Ammon's horn (tissue), 1 donor: ENCODE data around the gene SKA2.
"Not testable (repeated sequence)": the region's sequence is repeated elsewhere in the genome, so short reads cannot be mapped to it uniquely, and the experiment has no call there.

Source experiments
- DNase-seq: peaks from one replicate; pipeline ENCODE4 v3.0.0-alpha.2; 2016; ENCODE audit warnings: low spot score

SKA2 gene

DNA sequence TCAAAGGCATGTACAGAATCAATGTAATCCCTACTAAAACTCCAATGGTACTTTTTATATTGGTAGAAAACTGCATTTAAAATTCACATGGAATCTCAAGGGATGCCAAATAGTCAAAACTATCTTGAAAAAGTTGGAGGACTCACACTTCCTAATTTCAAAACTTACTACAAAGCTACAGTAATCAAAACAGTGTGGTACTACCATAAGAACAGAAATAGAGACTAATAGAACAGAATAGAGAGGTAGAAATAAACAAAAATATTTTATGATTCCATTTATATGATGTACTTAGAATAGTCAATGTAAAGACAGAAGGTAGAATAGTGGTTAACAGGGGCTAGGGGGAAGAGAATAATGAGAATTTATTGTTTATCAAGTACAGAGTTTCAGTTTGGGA, 57.1 kb downstream of the SKA2 start:
- no peak for DNase-seq

DNA sequence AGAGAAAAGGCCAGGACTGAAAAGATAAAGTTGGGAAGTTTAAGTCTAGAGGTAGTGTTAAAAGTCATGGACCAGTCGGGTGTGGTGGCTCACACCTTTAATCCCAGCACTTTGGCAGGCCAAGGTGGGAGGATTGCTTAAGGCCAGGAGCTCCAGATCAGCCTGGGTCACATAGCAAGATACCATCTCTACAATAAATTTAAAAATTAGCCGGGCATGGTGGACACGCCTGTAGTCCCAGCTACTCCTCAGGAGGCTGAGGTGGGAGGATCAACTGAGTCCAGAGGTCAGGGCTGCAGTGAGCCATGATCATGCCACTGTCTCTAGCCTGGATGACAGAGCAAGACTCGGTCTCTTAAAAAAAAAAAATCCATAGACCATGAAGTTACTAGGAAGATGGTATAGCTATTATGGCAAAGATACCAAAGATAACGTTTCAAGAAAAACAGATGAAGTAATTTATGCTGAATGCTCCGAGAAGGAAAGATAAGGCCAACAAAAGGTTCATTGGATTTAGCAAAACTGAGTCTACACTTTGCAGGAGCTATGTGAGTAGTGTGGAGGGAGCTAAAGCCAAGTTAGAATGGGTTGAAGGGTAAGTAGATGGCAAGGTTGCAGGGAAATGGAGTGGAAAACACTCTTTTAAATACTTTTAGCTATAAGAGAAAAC, 60.0 kb downstream of the SKA2 start:
- DNase-seq, result no peak

DNA sequence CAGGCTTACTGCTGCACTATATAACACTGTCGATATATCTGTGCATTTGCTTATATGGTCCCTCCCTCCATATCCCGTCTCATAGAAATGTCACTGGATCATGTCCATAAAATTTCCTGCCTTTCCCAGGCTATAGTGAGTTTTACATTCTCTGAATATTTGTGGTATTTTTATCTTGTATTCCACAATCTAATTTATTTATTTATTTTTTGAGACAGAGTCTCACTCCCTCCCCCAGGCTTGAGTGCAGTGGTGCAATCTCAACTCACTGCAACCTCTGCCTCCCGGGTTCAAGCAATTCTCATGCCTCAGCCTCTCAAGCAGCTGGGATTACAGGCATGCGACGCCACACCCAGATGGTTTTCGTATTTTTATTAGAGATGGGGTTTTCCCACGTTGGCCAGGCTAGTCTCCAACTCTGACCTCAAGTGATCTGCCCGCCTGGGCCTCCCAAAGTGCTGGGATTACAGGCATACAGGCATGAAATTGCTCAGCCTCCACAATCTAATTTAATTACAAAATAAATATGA, 61.2 kb downstream of the SKA2 start:
- DNase-seq, result no peak

DNA sequence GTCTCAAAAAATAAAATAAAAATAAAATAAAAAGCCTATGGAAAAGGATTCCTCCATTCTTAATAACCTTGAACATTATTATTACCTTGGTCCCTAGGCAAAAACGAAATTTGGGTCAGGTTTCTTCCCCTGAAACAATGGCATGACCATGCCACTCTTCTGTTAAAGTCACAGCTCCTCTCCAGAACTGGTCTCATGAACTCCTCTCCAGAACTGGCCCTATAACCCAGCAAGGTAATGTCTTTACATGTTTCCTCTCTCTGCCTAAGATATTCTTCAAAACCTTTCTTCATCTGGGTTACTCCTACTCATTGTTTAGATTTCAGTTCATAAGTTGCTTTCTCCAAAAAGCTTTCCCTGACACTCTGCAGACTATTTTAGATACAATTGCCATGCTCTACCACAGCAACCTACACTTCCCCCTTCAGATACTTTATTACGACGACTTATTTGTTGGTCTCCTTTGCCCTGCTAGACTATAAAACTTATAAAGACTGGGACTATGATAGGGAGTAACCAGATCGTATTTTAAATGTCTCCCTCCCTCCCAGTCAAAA, 61.8 kb downstream of the SKA2 start:
- DNase-seq, result no peak

DNA sequence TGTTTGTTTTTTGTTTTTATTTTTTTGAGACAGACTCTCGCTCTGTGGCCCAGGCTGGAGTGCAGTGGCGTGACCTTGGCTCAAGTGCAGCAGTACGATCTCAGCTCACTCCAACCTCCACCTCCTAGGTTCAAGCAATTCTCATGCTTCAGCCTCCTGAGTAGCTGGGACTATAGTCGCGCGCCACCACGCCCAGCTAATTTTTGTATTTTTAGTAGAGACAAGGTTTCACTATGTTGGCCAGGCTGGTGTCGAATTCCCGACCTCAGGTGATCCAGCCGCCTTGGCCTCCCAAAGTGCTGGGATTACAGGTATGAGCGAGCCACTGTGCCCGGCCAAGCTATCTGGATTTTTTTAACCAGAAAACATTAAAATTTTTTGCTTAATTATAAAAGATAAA, 64.4 kb downstream of the SKA2 start:
- DNase-seq, result not testable (repeated sequence)

DNA sequence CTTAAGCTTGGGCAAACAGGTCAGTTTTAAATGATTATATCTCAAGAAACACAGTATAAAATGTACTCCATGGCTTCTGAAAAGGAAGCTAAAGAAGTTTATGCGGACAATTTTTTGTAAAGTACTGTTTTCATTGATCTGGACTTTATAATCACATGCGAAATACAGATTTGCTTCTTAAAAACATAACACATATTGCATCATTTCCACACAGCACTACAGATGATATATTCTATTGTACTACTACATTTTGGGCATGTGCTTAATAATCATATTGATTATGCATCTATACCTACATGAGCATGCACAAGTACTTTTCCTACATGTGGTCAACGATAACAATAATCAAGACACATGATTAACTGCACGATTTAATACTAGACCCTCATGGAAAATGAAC, 70.8 kb downstream of the SKA2 start:
- DNase-seq, result no peak

DNA sequence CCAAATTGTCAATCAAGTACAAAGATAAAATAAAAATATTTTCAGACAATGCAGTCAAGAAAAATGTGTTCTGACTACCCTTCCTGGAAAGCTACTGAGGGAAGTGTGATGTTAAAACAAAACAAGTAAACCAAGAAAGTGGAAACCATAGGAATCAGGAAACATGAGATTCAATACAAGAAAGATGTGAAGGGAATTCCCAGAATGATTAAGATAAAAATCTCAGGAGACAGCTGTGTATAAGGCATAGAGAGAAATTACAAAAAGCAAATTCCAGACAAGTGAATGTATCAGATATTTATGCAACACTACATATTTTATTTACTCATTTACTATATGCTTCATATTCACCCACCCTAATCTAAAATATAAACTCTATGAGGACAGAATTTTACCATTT, 80.5 kb downstream of the SKA2 start:
- no peak for DNase-seq

DNA sequence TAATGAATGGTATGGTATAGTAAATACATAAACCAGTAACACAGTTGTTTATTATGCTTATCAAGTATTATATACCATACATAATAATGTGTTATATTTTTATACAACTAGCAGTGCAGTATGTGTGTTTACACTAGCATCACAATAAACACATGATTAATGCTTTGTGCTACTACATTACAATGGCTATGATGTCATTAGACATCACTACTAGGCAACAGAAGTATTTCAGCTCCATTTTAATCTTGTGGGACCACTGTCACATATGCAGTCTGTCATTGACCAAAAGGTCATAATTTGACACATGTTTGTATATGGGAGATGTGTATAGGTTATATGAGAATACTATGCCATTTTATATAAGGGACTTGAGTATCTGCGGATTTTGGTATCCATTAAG, 81.0 kb downstream of the SKA2 start:
- no peak for DNase-seq

DNA sequence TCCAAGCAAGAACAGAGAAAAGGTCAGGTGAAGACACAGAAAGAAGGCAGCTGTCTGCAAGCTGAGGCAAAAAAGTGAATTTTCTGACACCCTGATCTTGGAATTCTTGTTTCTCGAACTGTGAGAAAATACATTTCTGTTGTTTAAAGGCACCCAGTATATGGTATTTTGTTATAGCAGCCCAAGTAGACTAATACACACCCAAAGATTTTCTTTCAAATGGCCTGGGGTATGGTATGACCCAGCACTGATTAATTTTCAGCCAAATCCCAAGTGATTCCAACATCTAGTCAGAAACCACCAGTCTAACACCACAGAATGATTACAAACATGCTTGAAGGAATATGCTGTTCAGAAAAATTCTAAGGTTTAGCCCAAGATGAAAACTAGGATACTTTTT, 85.1 kb downstream of the SKA2 start:
- no peak for DNase-seq

DNA sequence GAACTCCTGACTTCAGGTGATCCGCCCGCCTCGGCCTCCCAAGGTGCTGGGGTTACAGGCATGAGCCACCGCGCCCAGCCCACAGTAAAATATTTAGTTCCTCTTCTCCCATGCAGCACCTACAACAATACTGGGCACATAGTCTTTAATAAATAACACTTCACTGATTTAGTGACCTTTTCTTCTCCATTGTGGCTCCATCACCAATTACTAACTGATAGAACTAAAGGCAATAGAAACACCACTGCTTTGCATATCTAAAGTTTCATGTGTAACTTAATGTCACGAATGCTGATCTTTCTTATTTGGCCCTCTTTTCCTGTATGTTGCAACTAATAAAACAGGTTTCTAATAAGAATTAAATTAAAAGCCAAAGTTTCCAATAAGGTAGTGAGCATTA, 87.2 kb downstream of the SKA2 start:
- DNase-seq, result no peak

DNA sequence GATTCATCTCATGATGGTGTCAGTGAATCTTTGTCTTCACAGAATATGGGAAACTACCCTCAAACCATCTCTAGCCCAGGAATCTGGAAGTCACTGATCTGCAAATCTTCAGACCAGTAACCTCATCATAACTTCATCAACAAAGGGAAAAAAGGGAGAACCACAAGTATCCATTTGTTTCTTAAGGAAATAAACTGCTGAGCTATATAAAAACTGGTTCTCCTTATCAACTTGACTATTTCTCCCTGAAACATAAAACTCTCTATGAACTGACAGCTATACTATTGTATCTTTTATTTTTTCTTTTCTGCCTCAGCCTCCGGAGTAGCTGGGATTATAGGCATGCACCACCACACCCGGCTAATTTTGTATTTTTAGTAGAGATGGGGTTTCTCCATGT, 87.6 kb downstream of the SKA2 start:
- DNase-seq, result no peak

DNA sequence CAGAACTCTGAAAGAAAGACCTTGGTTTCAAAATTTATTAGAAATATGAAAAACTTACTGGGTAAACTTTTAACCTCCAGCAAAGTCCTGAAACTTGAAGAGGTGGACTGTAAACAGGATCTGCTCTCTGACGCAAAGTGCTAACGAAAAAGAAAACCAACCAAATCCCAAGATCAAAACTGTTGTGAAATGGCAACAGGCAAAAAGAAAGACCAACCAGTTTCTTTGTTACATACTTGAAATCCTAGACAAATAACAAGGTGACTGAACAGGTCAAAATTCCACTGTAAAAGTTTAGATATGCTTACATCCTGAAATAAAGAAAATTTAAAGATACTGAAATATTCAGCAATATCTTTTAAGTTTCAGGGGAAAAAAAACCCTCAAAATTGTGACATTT, 92.5 kb downstream of the SKA2 start:
- DNase-seq, result no peak
